Stimulated activated CD8-positive, alpha-beta memory T cell treated with anti-CD3 and anti-CD28 coated beads, Interleukin-7, amount 100 ng/mL, for 48 hours (primary cell): ENCODE data around the gene CTNNBIP1.
"Not testable (repeated sequence)": the region's sequence is repeated elsewhere in the genome, so short reads cannot be mapped to it uniquely, and the experiment has no call there.

ENCODE experiments used
- DNase-seq, 2 donors: peaks; one replicate each; pipeline ENCODE4 v3.0.0-alpha.2; 2020; ENCODE audit warnings: low read depth in 1 of 2; ENCODE audit errors: extremely low read depth in 1 of 2

Gene CTNNBIP1

DNA sequence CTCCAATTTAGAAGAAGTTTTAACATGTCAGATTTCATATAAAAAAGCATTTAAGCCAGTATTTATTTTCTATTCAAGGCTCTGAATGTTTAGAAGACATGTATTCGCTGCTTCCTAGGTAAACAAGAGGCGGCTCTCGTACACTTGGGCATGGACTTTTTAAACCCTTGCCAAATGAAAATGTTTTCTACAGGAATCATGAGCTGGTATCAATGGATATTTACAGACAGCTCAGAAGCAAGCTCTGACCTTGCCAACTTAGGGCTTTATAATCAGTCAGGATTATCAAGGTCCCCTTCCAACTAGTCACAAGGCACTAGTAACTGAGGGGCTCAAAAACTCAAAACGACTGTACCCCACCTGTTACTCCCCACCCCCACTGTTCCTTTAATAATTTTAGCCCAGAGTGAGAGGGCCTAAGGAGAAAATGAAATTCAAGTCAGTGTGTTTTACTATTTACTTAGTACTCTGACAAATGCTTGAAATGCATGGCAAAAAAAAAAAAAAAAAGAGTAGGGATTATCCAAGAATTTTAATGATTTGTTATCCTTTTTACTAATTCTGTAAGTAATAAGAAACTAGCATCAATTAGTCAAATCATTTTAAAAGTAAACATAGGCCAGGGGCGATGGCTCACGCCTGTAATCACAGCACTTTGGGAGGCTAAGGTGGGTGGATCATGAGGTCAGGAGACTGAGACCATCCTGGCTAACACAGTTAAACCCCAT lies 98.7 kb downstream of the CTNNBIP1 start:
- DNase-seq, result no peak

DNA sequence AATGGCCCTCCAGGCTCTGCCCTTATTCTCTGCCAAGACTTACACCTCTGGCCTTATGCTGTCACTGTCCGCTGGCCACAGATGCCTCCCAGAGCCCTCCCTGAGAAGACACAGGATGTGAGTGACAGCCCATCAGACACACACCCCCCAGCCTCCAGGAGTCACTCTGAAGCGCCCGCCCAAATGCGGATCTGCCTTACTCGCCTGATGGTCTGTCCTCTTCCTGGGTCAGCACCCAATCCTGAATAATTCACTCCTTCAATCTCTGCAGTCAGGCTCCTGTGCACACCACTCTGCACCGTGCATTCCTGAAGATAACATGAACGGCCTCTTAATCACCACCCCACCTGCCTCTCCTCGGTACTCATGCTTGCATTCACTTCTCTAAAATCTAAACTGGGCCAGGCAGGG lies 101.0 kb downstream of the CTNNBIP1 start:
- DNase-seq, result no peak

DNA sequence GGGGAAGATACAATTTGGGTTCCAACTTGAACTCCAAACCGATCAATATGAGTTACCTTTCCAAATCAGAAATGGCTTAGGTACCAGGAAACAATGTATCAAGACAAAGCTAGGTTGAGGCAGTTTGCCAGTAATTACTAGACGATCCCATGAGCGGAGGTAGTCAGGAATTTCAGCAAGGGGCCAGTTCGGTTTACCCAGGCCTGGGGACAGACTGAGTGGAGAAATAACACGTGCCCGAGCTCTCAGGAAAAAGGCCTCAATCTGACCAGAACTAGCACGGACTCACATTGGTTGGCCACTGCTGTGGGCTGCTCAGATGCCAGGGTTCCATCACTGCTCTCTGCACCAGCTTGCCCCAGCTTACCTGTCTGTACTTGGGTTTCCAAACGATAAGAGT lies 101.6 kb downstream of the CTNNBIP1 start:
- no peak for DNase-seq

DNA sequence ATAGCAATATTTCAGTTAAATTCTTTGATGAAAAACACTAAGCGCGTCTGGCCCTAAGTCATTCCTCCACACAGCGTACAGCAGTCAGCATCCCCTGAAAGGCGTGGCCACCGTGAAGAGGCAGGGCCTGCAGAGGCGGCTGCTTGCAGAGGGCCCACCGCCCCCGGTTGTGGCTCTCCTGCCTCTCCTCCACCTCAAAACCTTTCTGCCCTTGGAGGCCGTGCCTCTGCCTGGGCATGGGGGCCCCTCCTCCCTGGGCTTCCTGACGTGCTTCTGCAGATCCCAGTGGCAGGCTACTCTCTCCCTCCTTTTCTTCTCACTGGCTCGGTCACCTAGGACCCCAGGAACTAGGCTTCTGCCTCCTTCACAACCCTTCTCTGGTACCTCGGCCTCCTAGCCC lies 102.5 kb downstream of the CTNNBIP1 start:
- no peak for DNase-seq

DNA sequence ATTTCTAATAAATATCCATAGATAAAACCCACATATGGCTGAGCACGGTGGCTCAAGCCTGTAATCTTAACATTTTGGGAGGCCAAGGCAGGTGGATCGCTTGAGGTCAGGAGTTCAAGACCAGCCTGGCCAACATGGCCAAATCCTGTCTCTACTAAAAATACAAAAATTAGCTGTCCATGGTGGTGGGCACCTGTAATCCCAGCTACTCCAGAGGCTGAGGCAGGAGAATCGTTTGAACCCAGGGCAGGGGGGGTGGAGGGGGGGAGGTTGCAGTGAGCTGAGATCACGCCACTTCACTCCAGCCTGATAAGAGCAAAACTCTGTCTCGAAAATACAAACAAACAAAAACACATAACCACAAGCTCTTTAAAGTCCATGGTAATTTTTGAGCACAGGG lies 104.1 kb downstream of the CTNNBIP1 start:
- not testable (repeated sequence) for DNase-seq

DNA sequence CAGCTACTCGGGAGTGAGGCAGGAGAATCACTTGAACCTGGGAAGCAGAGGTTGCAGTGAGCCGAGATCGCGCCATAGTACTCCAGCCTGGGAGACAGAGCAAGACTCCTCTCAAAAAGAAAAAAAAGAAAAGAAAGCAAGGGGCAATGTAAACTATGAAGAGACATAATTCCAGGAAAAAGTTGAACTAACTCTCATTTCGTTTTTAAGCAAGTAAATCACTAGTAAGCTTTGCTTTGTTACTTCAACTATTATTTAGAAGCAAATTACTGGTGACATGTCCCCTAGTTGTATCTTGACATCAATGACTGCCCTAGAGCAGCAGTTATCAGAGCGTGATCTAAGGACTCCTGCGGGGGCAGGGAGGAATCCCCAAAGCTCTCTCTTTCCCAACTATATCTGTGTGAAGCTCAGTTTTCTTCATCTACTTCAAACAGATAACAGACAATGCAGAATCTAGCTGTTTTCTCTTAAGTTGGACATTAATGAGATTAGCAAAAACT lies 105.0 kb downstream of the CTNNBIP1 start:
- no peak for DNase-seq

DNA sequence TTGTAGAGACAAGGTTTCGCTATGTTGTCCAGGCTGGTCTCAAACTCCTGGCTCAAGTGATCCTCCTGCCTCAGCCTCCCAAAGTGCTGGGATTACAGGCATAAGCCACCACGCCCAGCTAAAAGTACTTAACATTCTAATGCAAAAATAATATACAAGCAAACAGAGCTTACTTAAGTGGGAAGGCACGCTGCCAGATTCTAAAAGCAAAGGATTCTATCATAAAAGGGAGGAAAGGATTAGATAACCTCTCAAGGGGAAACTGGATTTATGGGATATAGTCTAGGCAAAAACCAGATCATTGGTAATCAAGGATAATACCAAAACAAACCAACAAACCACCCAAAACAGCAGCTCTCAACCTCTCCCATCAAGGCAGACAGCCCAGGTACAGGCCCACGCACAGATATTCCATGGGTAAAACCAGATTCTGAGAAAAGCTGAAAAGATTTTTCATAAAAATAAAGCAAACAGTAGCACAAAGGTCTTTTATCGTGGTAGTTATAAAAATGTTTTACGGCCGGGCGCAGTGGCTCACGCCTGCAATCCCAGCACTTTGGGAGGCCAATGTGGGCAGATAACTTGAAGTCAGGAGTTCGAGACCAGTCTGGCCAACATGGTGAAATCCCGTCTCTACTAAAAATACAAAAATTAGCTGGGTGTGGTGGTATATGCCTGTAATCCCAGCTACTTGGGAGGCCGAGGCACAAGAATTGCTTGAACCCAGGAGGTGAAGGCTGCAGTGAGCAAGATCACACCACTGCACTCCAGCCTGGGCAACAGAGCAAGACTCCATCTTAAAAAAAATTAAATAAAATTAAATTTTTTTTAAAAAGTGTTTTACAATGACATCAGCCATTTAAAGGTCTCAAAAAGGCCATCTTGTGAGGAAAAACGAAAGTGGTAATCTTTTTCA lies 106.8 kb downstream of the CTNNBIP1 start:
- not testable (repeated sequence) for DNase-seq

DNA sequence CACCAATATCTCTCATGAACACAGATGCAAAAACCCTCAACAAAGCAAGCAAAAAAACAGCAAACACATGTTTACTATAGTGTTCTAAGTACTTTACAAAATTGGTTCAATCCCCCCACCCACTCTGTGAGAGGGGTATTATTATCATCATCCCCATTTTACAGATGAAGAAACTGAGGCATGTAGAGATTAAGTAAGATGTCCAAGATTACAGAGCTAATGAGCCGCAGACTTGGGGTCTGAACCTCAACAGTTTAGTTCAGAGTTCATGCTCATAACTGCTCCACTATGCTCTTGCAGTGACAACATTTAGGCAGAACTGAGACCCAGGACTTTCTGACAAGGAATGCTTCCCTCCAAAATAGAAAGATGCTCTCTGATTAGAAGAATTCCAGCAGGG lies 108.2 kb downstream of the CTNNBIP1 start:
- no peak for DNase-seq
